Neural cell (in vitro differentiated cells): ENCODE measurements around the gene AADAT. TPM values are rescaled to one million over a fixed set of nuclear protein-coding genes. Genes with fewer than 3 reads are reported as not detected.
A peak's percentile ranks its signal among the peaks of the same experiment; 100 is the strongest.

Source experiments
- H2AFZ ChIP-seq: fragments of 200-600, 300-800 bp; sonication (generic), shearing (Covaris generic); 2 replicates; pipeline ENCODE4 v1.6.0; 2014; ENCODE audit warnings: low read depth, mild to moderate bottlenecking, antibody characterized with exemption, low read length, moderate library complexity
- H3F3A ChIP-seq: fragments of 200-600 bp; shearing (Covaris generic); 2 replicates; pipeline ENCODE4 v1.6.1; 2016; ENCODE audit warnings: mild to moderate bottlenecking, moderate library complexity, mixed read lengths, antibody characterized with exemption, low read length; ENCODE audit not compliant: insufficient read depth, poor library complexity, severe bottlenecking
- H3K27ac ChIP-seq: fragments of 200-600, 300-800 bp; sonication (generic), shearing (Covaris generic); 2 replicates; pipeline ENCODE4 v1.5.1; 2014; ENCODE audit warnings: mild to moderate bottlenecking, low read length, moderate library complexity
- H3K27me3 ChIP-seq: fragments of 300-800, 200-600 bp; sonication (generic), shearing (Covaris generic); 2 replicates; pipeline ENCODE4 v1.6.0; 2014; ENCODE audit warnings: mild to moderate bottlenecking, low read depth, low read length, moderate library complexity; ENCODE audit not compliant: insufficient read depth
- H3K36me3 ChIP-seq: fragments of 300-800, 200-600 bp; sonication (generic), shearing (Covaris generic); 2 replicates; pipeline ENCODE4 v1.5.1; 2014; ENCODE audit warnings: mild to moderate bottlenecking, antibody characterized with exemption, low read length, moderate library complexity; ENCODE audit not compliant: insufficient read depth
- H3K4me2 ChIP-seq: fragments of 300-800, 200-600 bp; sonication (generic), shearing (Covaris generic); 2 replicates; pipeline ENCODE4 v1.6.0; 2014; ENCODE audit warnings: mild to moderate bottlenecking, low read length
- H3K4me3 ChIP-seq: fragments of 300-800, 200-600 bp; sonication (generic), shearing (Covaris generic); 2 replicates; pipeline ENCODE4 v1.5.1; 2014; ENCODE audit warnings: mild to moderate bottlenecking, low read length, moderate library complexity
- H3K79me2 ChIP-seq: fragments of 200-600 bp; shearing (Covaris generic); replicated peaks from 2 replicates; pipeline ENCODE4 v1.6.0; 2014; ENCODE audit warnings: mild to moderate bottlenecking, low read length, moderate library complexity; ENCODE audit not compliant: insufficient read depth
- H3K9ac ChIP-seq: fragments of 300-800, 200-600 bp; sonication (generic), shearing (Covaris generic); 2 replicates; pipeline ENCODE4 v1.6.1; 2016; ENCODE audit warnings: mild to moderate bottlenecking, low read length, mixed read lengths
- H3K9me2 ChIP-seq: fragments of 200-600 bp; shearing (Covaris generic); 2 replicates; pipeline ENCODE4 v1.6.1; 2016; ENCODE audit warnings: mild to moderate bottlenecking, low read length, mixed read lengths; ENCODE audit not compliant: insufficient read depth
- H3K9me3 ChIP-seq: fragments of 200-600, 300-800 bp; sonication (generic), shearing (Covaris generic); 2 replicates; pipeline ENCODE4 v1.6.1; 2016; ENCODE audit warnings: mild to moderate bottlenecking, mixed run types, low read length, moderate library complexity, mixed read lengths
- H4K20me1 ChIP-seq: fragments of 200-600 bp; shearing (Covaris generic); 2 replicates; pipeline ENCODE4 v1.6.1; 2016; ENCODE audit warnings: mild to moderate bottlenecking, mixed run types; ENCODE audit not compliant: insufficient read depth
- CTCF ChIP-seq: fragments of 450-650 bp; IDR thresholded peaks from 2 replicates; pipeline ENCODE4 v1.5.1; 2014; ENCODE audit warnings: antibody characterized with exemption, mild to moderate bottlenecking, moderate library complexity; ENCODE audit not compliant: poor library complexity, severe bottlenecking
- EP300 ChIP-seq: fragments of 450-650 bp; conservative IDR thresholded peaks from 2 replicates; pipeline ENCODE4 v1.6.1; 2014; ENCODE audit warnings: antibody characterized with exemption, mild to moderate bottlenecking, moderate library complexity; ENCODE audit not compliant: poor library complexity, severe bottlenecking
- EZH2 ChIP-seq: fragments of 200-600, 300-800 bp; shearing (Covaris generic), sonication (generic); IDR thresholded peaks from 2 replicates; pipeline ENCODE4 v1.6.1; 2014; ENCODE audit warnings: antibody characterized with exemption, low read length, borderline replicate concordance, mild to moderate bottlenecking; ENCODE audit not compliant: insufficient read depth, poor library complexity, severe bottlenecking
- MXI1 ChIP-seq: fragments of 450-650 bp; conservative IDR thresholded peaks from 2 replicates; pipeline ENCODE4 v1.6.1; 2014; ENCODE audit warnings: antibody characterized with exemption, mild to moderate bottlenecking; ENCODE audit not compliant: poor library complexity, severe bottlenecking
- POLR2AphosphoS5 ChIP-seq: IDR thresholded peaks from 2 replicates; pipeline ENCODE4 v1.6.1; 2012
- RAD21 ChIP-seq: fragments of 450-650 bp; conservative IDR thresholded peaks from 2 replicates; pipeline ENCODE4 v1.6.1; 2014; ENCODE audit warnings: antibody characterized with exemption, mild to moderate bottlenecking, moderate library complexity
- REST ChIP-seq: IDR thresholded peaks from 2 replicates; pipeline ENCODE4 v1.6.1; 2012; ENCODE audit warnings: borderline replicate concordance
- SMC3 ChIP-seq: fragments of 450-650 bp; conservative IDR thresholded peaks from 2 replicates; pipeline ENCODE4 v1.6.1; 2014; ENCODE audit warnings: antibody characterized with exemption, mild to moderate bottlenecking, moderate library complexity; ENCODE audit not compliant: poor library complexity
- TAF1 ChIP-seq: IDR thresholded peaks from 2 replicates; pipeline ENCODE4 v1.6.1; 2012; ENCODE audit warnings: low read depth
- polyA plus RNA-seq: library from polyadenylated mRNA; depleted of rRNA; stranded (reverse); fragments of >200 nt; gene quantifications from 2 replicates; pipeline ENCODE4 v1.2.3, GENCODE V29; 2014

The AADAT gene
- polyA plus RNA-seq, 1 donor from 2014 or later, result 79.3 TPM

GRCh38 chr4:170030121-170030520, 59.6 kb downstream of the AADAT start:
- Histone ChIP-seq H3K36me3 (no peaks in the 10 kb centered on the region), H3F3A (no peaks in the 10 kb centered on the region), H3K79me2 (no peaks in the 10 kb centered on the region), H4K20me1 (no peaks in the 10 kb centered on the region), H3K27me3 (peaks cover 6% of the 10 kb centered on the region), H3K9me3 (no peaks in the 10 kb centered on the region), H3K9me2 (no peaks in the 10 kb centered on the region), H2AFZ (no peak overlapping the region), H3K4me2 (no peak overlapping the region), H3K4me3 (no peak overlapping the region), H3K9ac (no peak overlapping the region), H3K27ac (no peak overlapping the region)
- TF ChIP-seq TAF1 (no peak), MXI1 (no peak), EP300 (no peak), POLR2AphosphoS5 (no peak), REST (no peak), RAD21 (no peak), EZH2 (no peak), CTCF (no peak), SMC3 (no peak)

GRCh38 chr4:170027181-170027829, 62.5 kb downstream of the AADAT start:
- peaks cover 15% of the 10 kb centered on the region for H3K27me3 ChIP-seq
- TF ChIP-seq POLR2AphosphoS5, result no peak
- peak; percentile 26 for TF ChIP-seq RAD21
- peak; percentile 70 for TF ChIP-seq MXI1
- TF ChIP-seq TAF1, result peak; percentile 14
- TF ChIP-seq EZH2, result no peak
- no peak overlapping the region for H3K27ac ChIP-seq
- H3K9ac ChIP-seq, result peak overlapping the region; percentile 18
- no peaks in the 10 kb centered on the region for H3F3A ChIP-seq
- no peaks in the 10 kb centered on the region for H3K36me3 ChIP-seq
- H2AFZ ChIP-seq, result peak overlapping the region; percentile 62
- no peaks in the 10 kb centered on the region for H3K9me3 ChIP-seq
- no peaks in the 10 kb centered on the region for H3K9me2 ChIP-seq
- H4K20me1 ChIP-seq, result no peaks in the 10 kb centered on the region
- H3K4me3 ChIP-seq, result peak overlapping the region; percentile 73
- no peaks in the 10 kb centered on the region for H3K79me2 ChIP-seq
- H3K4me2 ChIP-seq, result peak overlapping the region; percentile 81
